DND-41 (cell line): ENCODE data around the gene CHSY1.

ENCODE experiments used
- ATAC-seq: fragments of 200-7000 bp; cut with Tn5 transposase; 3 replicates; pipeline ENCODE4 v1.9.1; 2021; ENCODE audit warnings: low read depth; ENCODE audit not compliant: insufficient read depth
- DNase-seq: peaks from one replicate; pipeline ENCODE4 v3.0.0-alpha.2; 2020
- H2AFZ ChIP-seq: 2 replicates; pipeline ENCODE4 v1.6.0; 2012; ENCODE audit warnings: low read depth, low read length
- H3K27ac ChIP-seq: 2 replicates; pipeline ENCODE4 v1.5.1; 2012; ENCODE audit warnings: low read length, inconsistent platforms
- H3K27me3 ChIP-seq: fragments of 200-600 bp; sonication (generic); 2 replicates; pipeline ENCODE4 v1.6.0; 2012; ENCODE audit warnings: low read length, mild to moderate bottlenecking, inconsistent platforms; ENCODE audit not compliant: insufficient read depth, poor library complexity
- H3K36me3 ChIP-seq: 2 replicates; pipeline ENCODE4 v1.5.1; 2012; ENCODE audit warnings: low read length, inconsistent platforms; ENCODE audit not compliant: insufficient read depth
- H3K4me1 ChIP-seq: 2 replicates; pipeline ENCODE4 v1.5.1; 2012; ENCODE audit warnings: mild to moderate bottlenecking, low read length; ENCODE audit not compliant: insufficient read depth
- H3K4me2 ChIP-seq: 2 replicates; pipeline ENCODE4 v1.6.0; 2012; ENCODE audit warnings: mild to moderate bottlenecking, moderate library complexity, low read length, inconsistent platforms; ENCODE audit not compliant: insufficient read depth
- H3K4me3 ChIP-seq, 2 experiments: fragments of 200-600 bp in 1 of 2; shearing (Covaris generic) in 1 of 2; 2 replicates each; pipeline ENCODE4 v1.5.1; 2012 to 2016; ENCODE audit warnings: inconsistent platforms in 2 of 2, low read length in 2 of 2, mild to moderate bottlenecking in 2 of 2, low read depth in 1 of 2, moderate library complexity in 1 of 2
- H3K79me2 ChIP-seq: 2 replicates; pipeline ENCODE4 v1.6.0; 2012; ENCODE audit warnings: low read length, inconsistent platforms; ENCODE audit not compliant: insufficient read depth
- H3K9ac ChIP-seq: 2 replicates; pipeline ENCODE4 v1.6.0; 2012; ENCODE audit warnings: low read depth, mild to moderate bottlenecking, inconsistent platforms, low read length, moderate library complexity
- H3K9me3 ChIP-seq: 2 replicates; pipeline ENCODE4 v1.5.1; 2012; ENCODE audit warnings: low read length, moderate library complexity, mild to moderate bottlenecking, inconsistent platforms; ENCODE audit not compliant: insufficient read depth, severe bottlenecking
- H4K20me1 ChIP-seq: 2 replicates; pipeline ENCODE4 v1.6.0; 2012; ENCODE audit warnings: low read length; ENCODE audit not compliant: insufficient read depth
- CTCF ChIP-seq: IDR thresholded peaks from 2 replicates; pipeline ENCODE4 v1.5.1; 2012; ENCODE audit warnings: borderline replicate concordance, low read length, moderate library complexity, mild to moderate bottlenecking; ENCODE audit not compliant: poor library complexity, severe bottlenecking; ENCODE audit errors: extremely low read depth
- EZH2 ChIP-seq: IDR thresholded peaks from 3 replicates; pipeline ENCODE4 v1.6.1; 2012; ENCODE audit warnings: borderline replicate concordance, low read depth, mild to moderate bottlenecking, moderate library complexity, low read length, inconsistent platforms; ENCODE audit not compliant: severe bottlenecking

Gene CHSY1

GRCh38 chr15:101244889-101245668 is 6.8 kb downstream of the CHSY1 start:
- no peak for TF ChIP-seq EZH2
- TF ChIP-seq CTCF = no peak
- H3K36me3 ChIP-seq = peaks cover 15% of the 10 kb centered on the region
- peak overlapping the region; percentile 50 for H3K4me2 ChIP-seq
- peaks cover 83% of the 10 kb centered on the region for H3K4me1 ChIP-seq
- DNase-seq = no peak
- no peak for ATAC-seq
- no peaks in the 10 kb centered on the region for H3K27me3 ChIP-seq
- H3K27ac ChIP-seq = peak overlapping the region; percentile 89
- no peak overlapping the region for H2AFZ ChIP-seq
- peak overlapping the region; percentile 20; the same call in 1 of the 2 replicates for H3K9ac ChIP-seq
- peaks cover 23% of the 10 kb centered on the region for H4K20me1 ChIP-seq
- H3K9me3 ChIP-seq = no peaks in the 10 kb centered on the region
- peak overlapping the region in 1 of 2 experiments; percentile 25; a peak in 1 of 4 replicates for H3K4me3 ChIP-seq
- H3K79me2 ChIP-seq = peaks cover 95% of the 10 kb centered on the region

GRCh38 chr15:101244036-101244781 is 7.6 kb downstream of the CHSY1 start:
- Histone ChIP-seq H3K79me2 (peaks cover 95% of the 10 kb centered on the region), H3K36me3 (peaks cover 15% of the 10 kb centered on the region), H4K20me1 (peaks cover 18% of the 10 kb centered on the region), H3K27ac (peak overlapping the region; percentile 89), H3K4me3 (no peak overlapping the region), H3K27me3 (no peaks in the 10 kb centered on the region), H3K4me1 (peaks cover 75% of the 10 kb centered on the region), H2AFZ (no peak overlapping the region), H3K9ac (peak overlapping the region; percentile 20; the same call in 1 of the 2 replicates), H3K9me3 (no peaks in the 10 kb centered on the region), H3K4me2 (peak overlapping the region; percentile 50)
- ATAC-seq = 0 out of 3 replicates have a peak, but pooled peaks have one; percentile 17
- peak; percentile 14 for DNase-seq
- no peak for TF ChIP-seq CTCF
- no peak for TF ChIP-seq EZH2

- Histone ChIP-seq H3K36me3 (peaks cover 15% of the 10 kb centered on the region), H3K9ac (peak overlapping the region; percentile 41; the same call in 1 of the 2 replicates), H3K4me1 (peaks cover 68% of the 10 kb centered on the region), H2AFZ (no peak overlapping the region), H3K27me3 (no peaks in the 10 kb centered on the region), H3K79me2 (peaks cover 97% of the 10 kb centered on the region), H3K4me3 (no peak overlapping the region), H3K9me3 (no peaks in the 10 kb centered on the region), H4K20me1 (peaks cover 18% of the 10 kb centered on the region), H3K27ac (peak overlapping the region; percentile 89), H3K4me2 (peak overlapping the region; percentile 53)
- DNase-seq (no peak), ATAC-seq (no peak)
- no peak for TF ChIP-seq EZH2
- no peak for TF ChIP-seq CTCF
These were observed 8.4 kb downstream of the CHSY1 start for GRCh38 chr15:101243420-101243819.
